ENCODE results near the gene SSC5D.

SSC5D gene

DNA sequence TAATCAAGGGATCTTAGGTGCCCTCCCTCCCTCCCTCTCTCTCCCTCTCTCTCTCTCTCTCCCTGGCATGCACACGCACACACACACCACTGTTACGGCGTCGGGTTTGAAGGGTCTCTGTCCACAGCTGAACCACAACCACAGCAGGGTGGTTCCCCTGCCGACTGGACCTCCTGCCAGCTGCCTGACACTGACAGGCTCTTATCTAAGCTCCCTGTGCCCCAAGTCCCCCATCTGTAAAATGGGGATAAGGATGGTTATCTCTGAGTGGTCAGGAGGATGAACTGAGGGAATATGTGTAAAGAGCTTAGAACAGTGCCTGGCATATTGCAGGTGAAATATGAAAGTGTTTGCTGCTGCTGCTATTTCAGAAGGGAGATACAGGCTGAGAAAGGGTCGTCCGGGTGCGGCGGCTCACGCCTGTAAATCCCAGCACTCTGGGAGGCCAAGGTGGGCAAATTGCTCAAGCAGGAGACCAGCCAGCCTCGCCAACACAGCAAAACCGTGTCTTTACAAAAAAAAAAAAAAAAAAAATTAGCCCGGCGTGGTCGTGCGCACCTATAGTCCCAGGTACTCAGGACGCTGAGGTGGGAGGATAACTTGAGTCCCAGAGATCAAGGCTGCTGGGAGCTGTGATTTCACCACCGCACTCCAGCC, 44.3 kb upstream of the SSC5D start:
- ChIA-PET CTCF (interaction anchor here (0.6 to 2.0 kb wide), 5 partner anchors 10 to 142 kb away, joined by 3 to 10 read pairs (median 4); no protein-coding TSS in a partner anchor), POLR2A (interaction anchor here (0.6 to 1.3 kb wide), 5 partner anchors 10 to 293 kb away, joined by 3 to 6 read pairs (median 4); partner anchors contain the start of genes KMT5C and ZNF628)
- no peak overlapping the region for H3K27ac ChIP-seq (ENCODE audit: extremely low read depth, low read depth, low read length)
- no peaks in the 10 kb centered on the region for H3K36me3 ChIP-seq (ENCODE audit: control insufficient read depth in 2 of 2, insufficient read depth in 1 of 2, low read length in 2 of 2)
- H3K4me1 ChIP-seq (ENCODE audit: control insufficient read depth, insufficient read depth, low read length), result 0 out of 2 replicates have a peak, but pooled peaks cover 3% of the 10 kb centered on the region
- no peak overlapping the region for H3K4me3 ChIP-seq (ENCODE audit: low read depth, low read length)
- no peaks in the 10 kb centered on the region for H3K9me3 ChIP-seq (ENCODE audit: control insufficient read depth, insufficient read depth, low read depth, low read length)
- TF ChIP-seq ZSCAN18 (tag by site-specific recombination; IDR thresholded peaks at IDR 0.05), result no peak
- TF ChIP-seq ZNF19 (tag by site-specific recombination; IDR thresholded peaks at IDR 0.05; ENCODE audit: low read depth), result no peak
- 0 out of 2 replicates have a peak, but pooled peaks have one; percentile 35 for TF ChIP-seq ZBTB48 (tag by site-specific recombination; IDR thresholded peaks at IDR 0.05)
- 0 out of 2 replicates have a peak, but pooled peaks have one; percentile 17 for TF ChIP-seq ZIC2 (tag by site-specific recombination; IDR thresholded peaks at IDR 0.05)

DNA sequence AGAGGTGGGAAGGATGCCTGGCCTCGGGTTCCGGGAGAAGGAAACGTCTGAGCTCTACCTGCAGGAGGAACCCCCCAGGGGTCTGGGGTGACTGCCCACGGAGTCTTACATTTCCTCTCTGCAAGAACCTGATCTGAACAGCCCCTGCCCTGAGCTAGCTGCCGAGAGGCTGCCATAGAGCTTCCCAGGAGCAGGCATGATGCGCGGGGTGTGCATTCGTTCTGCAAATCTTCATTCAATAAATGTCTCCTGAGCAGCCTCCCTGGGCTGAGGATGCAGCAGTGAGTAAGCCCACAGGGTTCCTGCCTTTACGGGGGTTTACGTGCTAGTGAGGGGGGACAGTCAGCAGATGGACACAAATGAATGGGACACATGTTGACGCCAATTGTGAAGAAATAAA, 43.6 kb upstream of the SSC5D start:
- no peak for TF ChIP-seq ZNF391 (tag by site-specific recombination; IDR thresholded peaks at IDR 0.05; ENCODE audit: borderline replicate concordance, low read depth)
- peak; percentile 35; the same call in 1 of the 2 replicates for TF ChIP-seq ZBTB6 (tag by site-specific recombination; IDR thresholded peaks at IDR 0.05)
- 0 out of 2 replicates have a peak, but pooled peaks cover 3% of the 10 kb centered on the region for H3K4me1 ChIP-seq (ENCODE audit: control insufficient read depth, insufficient read depth, low read length)
- H3K27ac ChIP-seq (ENCODE audit: extremely low read depth, low read depth, low read length), result no peak overlapping the region
- ChIA-PET POLR2A (interaction anchor here (0.6 to 1.3 kb wide), 4 partner anchors 32 to 294 kb away, joined by 3 to 6 read pairs (median 4); partner anchors contain the start of genes KMT5C and ZNF628), CTCF (interaction anchor here (0.6 to 2.0 kb wide), 5 partner anchors 9 to 143 kb away, joined by 3 to 10 read pairs (median 4); no protein-coding TSS in a partner anchor)
- no peak overlapping the region for H3K4me3 ChIP-seq (ENCODE audit: low read depth, low read length)
- H3K36me3 ChIP-seq (ENCODE audit: control insufficient read depth in 2 of 2, insufficient read depth in 1 of 2, low read length in 2 of 2), result no peaks in the 10 kb centered on the region
- H3K9me3 ChIP-seq (ENCODE audit: control insufficient read depth, insufficient read depth, low read depth, low read length), result no peaks in the 10 kb centered on the region

GRCh38 chr19:55446060-55446459, 42.2 kb upstream of the SSC5D start:
- no peak overlapping the region for H3K27ac ChIP-seq (ENCODE audit: extremely low read depth, low read depth, low read length)
- H3K36me3 ChIP-seq (ENCODE audit: control insufficient read depth in 2 of 2, insufficient read depth in 1 of 2, low read length in 2 of 2), result no peaks in the 10 kb centered on the region
- no peak overlapping the region for H3K4me3 ChIP-seq (ENCODE audit: low read depth, low read length)
- 0 out of 2 replicates have a peak, but pooled peaks cover 3% of the 10 kb centered on the region for H3K4me1 ChIP-seq (ENCODE audit: control insufficient read depth, insufficient read depth, low read length)
- CTCF ChIA-PET, result interaction anchor here (0.6 to 2.0 kb wide), 3 partner anchors 7 to 107 kb away, joined by 3 to 6 read pairs (median 3); no protein-coding TSS in a partner anchor
- POLR2A ChIA-PET, result no interaction called here
- H3K9me3 ChIP-seq (ENCODE audit: control insufficient read depth, insufficient read depth, low read depth, low read length), result no peaks in the 10 kb centered on the region
- TF ChIP-seq ZNF202 (tag by site-specific recombination; IDR thresholded peaks at IDR 0.05; ENCODE audit: borderline replicate concordance), result no peak
- TF ChIP-seq, protein P1, sequence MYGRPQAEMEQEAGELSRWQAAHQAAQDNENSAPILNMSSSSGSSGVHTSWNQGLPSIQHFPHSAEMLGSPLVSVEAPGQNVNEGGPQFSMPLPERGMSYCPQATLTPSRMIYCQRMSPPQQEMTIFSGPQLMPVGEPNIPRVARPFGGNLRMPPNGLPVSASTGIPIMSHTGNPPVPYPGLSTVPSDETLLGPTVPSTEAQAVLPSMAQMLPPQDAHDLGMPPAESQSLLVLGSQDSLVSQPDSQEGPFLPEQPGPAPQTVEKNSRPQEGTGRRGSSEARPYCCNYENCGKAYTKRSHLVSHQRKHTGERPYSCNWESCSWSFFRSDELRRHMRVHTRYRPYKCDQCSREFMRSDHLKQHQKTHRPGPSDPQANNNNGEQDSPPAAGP (tag by site-specific recombination; IDR thresholded peaks at IDR 0.05), result no peak
- no peak for TF ChIP-seq KLF7 (tag by site-specific recombination; IDR thresholded peaks at IDR 0.05; ENCODE audit: borderline replicate concordance)
- no peak for TF ChIP-seq ZNF677 (tag by site-specific recombination; IDR thresholded peaks at IDR 0.05)
- TF ChIP-seq, protein P2, sequence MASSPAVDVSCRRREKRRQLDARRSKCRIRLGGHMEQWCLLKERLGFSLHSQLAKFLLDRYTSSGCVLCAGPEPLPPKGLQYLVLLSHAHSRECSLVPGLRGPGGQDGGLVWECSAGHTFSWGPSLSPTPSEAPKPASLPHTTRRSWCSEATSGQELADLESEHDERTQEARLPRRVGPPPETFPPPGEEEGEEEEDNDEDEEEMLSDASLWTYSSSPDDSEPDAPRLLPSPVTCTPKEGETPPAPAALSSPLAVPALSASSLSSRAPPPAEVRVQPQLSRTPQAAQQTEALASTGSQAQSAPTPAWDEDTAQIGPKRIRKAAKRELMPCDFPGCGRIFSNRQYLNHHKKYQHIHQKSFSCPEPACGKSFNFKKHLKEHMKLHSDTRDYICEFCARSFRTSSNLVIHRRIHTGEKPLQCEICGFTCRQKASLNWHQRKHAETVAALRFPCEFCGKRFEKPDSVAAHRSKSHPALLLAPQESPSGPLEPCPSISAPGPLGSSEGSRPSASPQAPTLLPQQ (tag by site-specific recombination; IDR thresholded peaks at IDR 0.05), result no peak
- TF ChIP-seq ZNF239 (tag by site-specific recombination; IDR thresholded peaks at IDR 0.05), result no peak
- TF ChIP-seq, protein P3, sequence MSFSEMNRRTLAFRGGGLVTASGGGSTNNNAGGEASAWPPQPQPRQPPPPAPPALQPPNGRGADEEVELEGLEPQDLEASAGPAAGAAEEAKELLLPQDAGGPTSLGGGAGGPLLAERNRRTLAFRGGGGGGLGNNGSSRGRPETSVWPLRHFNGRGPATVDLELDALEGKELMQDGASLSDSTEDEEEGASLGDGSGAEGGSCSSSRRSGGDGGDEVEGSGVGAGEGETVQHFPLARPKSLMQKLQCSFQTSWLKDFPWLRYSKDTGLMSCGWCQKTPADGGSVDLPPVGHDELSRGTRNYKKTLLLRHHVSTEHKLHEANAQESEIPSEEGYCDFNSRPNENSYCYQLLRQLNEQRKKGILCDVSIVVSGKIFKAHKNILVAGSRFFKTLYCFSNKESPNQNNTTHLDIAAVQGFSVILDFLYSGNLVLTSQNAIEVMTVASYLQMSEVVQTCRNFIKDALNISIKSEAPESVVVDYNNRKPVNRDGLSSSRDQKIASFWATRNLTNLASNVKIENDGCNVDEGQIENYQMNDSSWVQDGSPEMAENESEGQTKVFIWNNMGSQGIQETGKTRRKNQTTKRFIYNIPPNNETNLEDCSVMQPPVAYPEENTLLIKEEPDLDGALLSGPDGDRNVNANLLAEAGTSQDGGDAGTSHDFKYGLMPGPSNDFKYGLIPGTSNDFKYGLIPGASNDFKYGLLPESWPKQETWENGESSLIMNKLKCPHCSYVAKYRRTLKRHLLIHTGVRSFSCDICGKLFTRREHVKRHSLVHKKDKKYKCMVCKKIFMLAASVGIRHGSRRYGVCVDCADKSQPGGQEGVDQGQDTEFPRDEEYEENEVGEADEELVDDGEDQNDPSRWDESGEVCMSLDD (tag by site-specific recombination; IDR thresholded peaks at IDR 0.05), result no peak
- TF ChIP-seq HOXD13 (CRISPR knock-in tag; IDR thresholded peaks at IDR 0.05; ENCODE audit: borderline replicate concordance), result no peak
- TF ChIP-seq PBX3 (CRISPR knock-in tag; IDR thresholded peaks at IDR 0.05), result no peak
- TF ChIP-seq ELK4 (IDR thresholded peaks at IDR 0.05; ENCODE audit: borderline replicate concordance, low read depth, low read length), result no peak
- no peak for TF ChIP-seq ZNF654 (tag by site-specific recombination; IDR thresholded peaks at IDR 0.05; ENCODE audit: low read depth)
- no peak for TF ChIP-seq ZNF510 (tag by site-specific recombination; IDR thresholded peaks at IDR 0.05; ENCODE audit: insufficient replicate concordance)
